Measurements from ENCODE around the gene KSR1. TPM values are rescaled to one million over a fixed set of nuclear protein-coding genes. Genes with fewer than 3 reads are reported as not detected.

KSR1 gene
- polyA plus RNA-seq, 1 of the 3 experiments (the other 2 are of a cell fraction), result 7.5 TPM

- H3K4me1 ChIP-seq (ENCODE audit: control insufficient read depth in 1 of 2, insufficient read depth in 2 of 2, low read depth in 1 of 2, low read length in 1 of 2), result no peaks in the 10 kb centered on the region; a peak in 2 of 4 replicates
- H2AFZ ChIP-seq (ENCODE audit: low read depth), result no peak overlapping the region
- H3K27ac ChIP-seq (ENCODE audit: low read depth in 2 of 2, low read length in 1 of 2), result no peak overlapping the region
- ChIA-PET CTCF (interaction anchor here (0.8 kb wide), 1 partner anchor 30 kb away, joined by 3 read pairs; the partner anchor contains the start of gene KSR1), POLR2A (no interaction called here)
- H3K9me3 ChIP-seq, result no peaks in the 10 kb centered on the region
- WGBS (ENCODE audit: low lambda C conversion rate), result 88% methylated on average over 8 of the region's 8 CpGs
- H3K36me3 ChIP-seq (replicated peaks in 1 of 2; ENCODE audit: control insufficient read depth in 1 of 2, insufficient read depth in 2 of 2, low read length in 1 of 2), result no peaks in the 10 kb centered on the region
- DNase-seq, result no peak
- H3K4me2 ChIP-seq, result no peak overlapping the region
- no peaks in the 10 kb centered on the region for H3K9me2 ChIP-seq
- H3F3A ChIP-seq (replicated peaks; ENCODE audit: insufficient read depth), result no peaks in the 10 kb centered on the region
- H3K27me3 ChIP-seq (ENCODE audit: insufficient read depth), result no peaks in the 10 kb centered on the region
- no peak overlapping the region for H3K4me3 ChIP-seq (ENCODE audit: low read depth in 2 of 2, low read length in 1 of 2)
- no peaks in the 10 kb centered on the region for H4K20me1 ChIP-seq (ENCODE audit: insufficient read depth)
- 0 out of 2 replicates have a peak, but pooled peaks cover 5% of the 10 kb centered on the region for H3K79me2 ChIP-seq (ENCODE audit: insufficient read depth)
- TF ChIP-seq RFX5 (IDR thresholded peaks at IDR 0.05; ENCODE audit: low read length) (no peak), POLR2AphosphoS5 (IDR thresholded peaks at IDR 0.05; ENCODE audit: low read depth, low read length) (no peak), IRF3 (IDR thresholded peaks at IDR 0.05; ENCODE audit: low read depth, low read length) (no peak), MEF2A (IDR thresholded peaks at IDR 0.05; ENCODE audit: borderline replicate concordance, low read depth) (no peak), SIN3A (IDR thresholded peaks at IDR 0.05; ENCODE audit: borderline replicate concordance, low read depth, low read length) (no peak), ZBTB33 (IDR thresholded peaks at IDR 0.05; ENCODE audit: borderline replicate concordance, low read depth) (no peak), RXRA (IDR thresholded peaks at IDR 0.05; ENCODE audit: borderline replicate concordance, low read depth) (no peak), NRF1 (IDR thresholded peaks at IDR 0.05; ENCODE audit: low read depth, low read length) (no peak), FOSL2 (IDR thresholded peaks at IDR 0.05; ENCODE audit: borderline replicate concordance, low read depth) (no peak), ELF1 (IDR thresholded peaks at IDR 0.05) (no peak), MXI1 (IDR thresholded peaks at IDR 0.05; ENCODE audit: low read depth, low read length) (no peak), RAD21 (IDR thresholded peaks at IDR 0.05; ENCODE audit: low read length) (no peak), YY1 (IDR thresholded peaks at IDR 0.05; ENCODE audit: low read depth) (no peak), SMC3 (IDR thresholded peaks at IDR 0.05; ENCODE audit: low read depth, low read length) (no peak), GATA2 (CRISPR knock-in tag; IDR thresholded peaks at IDR 0.05) (no peak), EP300 (IDR thresholded peaks at IDR 0.05; ENCODE audit: borderline replicate concordance in 1 of 2, low read depth in 1 of 2, low read length in 1 of 2) (no peak)
- TF ChIP-seq, protein P1, sequence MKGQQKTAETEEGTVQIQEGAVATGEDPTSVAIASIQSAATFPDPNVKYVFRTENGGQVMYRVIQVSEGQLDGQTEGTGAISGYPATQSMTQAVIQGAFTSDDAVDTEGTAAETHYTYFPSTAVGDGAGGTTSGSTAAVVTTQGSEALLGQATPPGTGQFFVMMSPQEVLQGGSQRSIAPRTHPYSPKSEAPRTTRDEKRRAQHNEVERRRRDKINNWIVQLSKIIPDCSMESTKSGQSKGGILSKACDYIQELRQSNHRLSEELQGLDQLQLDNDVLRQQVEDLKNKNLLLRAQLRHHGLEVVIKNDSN (IDR thresholded peaks at IDR 0.05; ENCODE audit: borderline replicate concordance, low read depth), result no peak
- H3K9ac ChIP-seq, result no peak overlapping the region
Measured at GRCh38 chr17:27485716-27486495, 29.7 kb downstream of the KSR1 start.
